NT2/D1 (cell line): ENCODE results near the gene RTTN.

Source experiments
- DNase-seq: peaks from one replicate; pipeline ENCODE4 v3.0.0-alpha.2; 2011; ENCODE audit warnings: low read depth, low spot score
- H3K27me3 ChIP-seq: 2 replicates; pipeline ENCODE4 v1.6.0; 2011; ENCODE audit warnings: mild to moderate bottlenecking; ENCODE audit not compliant: insufficient read length, insufficient read depth
- H3K36me3 ChIP-seq: 2 replicates; pipeline ENCODE4 v1.6.1; 2011; ENCODE audit warnings: mild to moderate bottlenecking, low read length, mixed read lengths; ENCODE audit not compliant: insufficient read depth, insufficient read length
- H3K4me1 ChIP-seq: 2 replicates; pipeline ENCODE4 v1.5.1; 2011; ENCODE audit not compliant: insufficient read depth, insufficient read length
- H3K4me3 ChIP-seq: 2 replicates; pipeline ENCODE4 v1.5.1; 2011; ENCODE audit warnings: low read depth; ENCODE audit not compliant: insufficient read length
- H3K9ac ChIP-seq: 2 replicates; pipeline ENCODE4 v1.6.0; 2011; ENCODE audit warnings: low read depth; ENCODE audit not compliant: insufficient read length
- H3K9me3 ChIP-seq: 2 replicates; pipeline ENCODE4 v1.5.1; 2011; ENCODE audit warnings: mild to moderate bottlenecking, low read length; ENCODE audit not compliant: insufficient read depth
- SUZ12 ChIP-seq: IDR thresholded peaks from 2 replicates; pipeline ENCODE4 v1.6.1; 2011; ENCODE audit not compliant: insufficient read length, insufficient read depth; ENCODE audit errors: extremely low read depth
- YY1 ChIP-seq: IDR thresholded peaks from 2 replicates; pipeline ENCODE4 v1.6.1; 2011; ENCODE audit not compliant: insufficient read length, insufficient read depth
- ZNF274 ChIP-seq: IDR thresholded peaks from 2 replicates; pipeline ENCODE4 v1.6.1; 2011; ENCODE audit warnings: mild to moderate bottlenecking, low read depth, low read length

RTTN gene

DNA sequence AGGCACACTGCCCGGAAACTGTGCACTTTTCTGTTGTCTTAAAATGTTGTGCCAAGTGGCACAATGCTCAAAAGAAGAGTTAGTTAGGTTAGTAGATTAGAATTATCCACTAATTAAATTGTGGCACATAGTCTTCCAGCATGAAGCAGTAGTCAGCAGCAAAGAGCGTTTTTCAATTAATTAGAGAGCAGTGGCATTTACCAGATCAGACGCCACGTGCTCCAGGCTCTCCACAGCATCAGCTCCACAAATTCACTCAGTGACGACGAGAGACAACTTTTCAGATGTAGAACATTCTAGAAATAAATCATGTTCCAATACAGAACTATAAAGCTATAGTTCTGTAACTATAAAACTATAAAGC is 16.4 kb upstream of the RTTN start:
- no peak for DNase-seq
- H3K27me3 ChIP-seq = no peaks in the 10 kb centered on the region
- H3K4me1 ChIP-seq = no peaks in the 10 kb centered on the region
- TF ChIP-seq YY1 (no peak), ZNF274 (no peak), SUZ12 (no peak)
- no peak overlapping the region for H3K9ac ChIP-seq
- no peaks in the 10 kb centered on the region for H3K36me3 ChIP-seq
- no peak overlapping the region for H3K4me3 ChIP-seq
- peaks cover under 1% of the 10 kb centered on the region; the same call in 1 of the 2 replicates for H3K9me3 ChIP-seq

DNA sequence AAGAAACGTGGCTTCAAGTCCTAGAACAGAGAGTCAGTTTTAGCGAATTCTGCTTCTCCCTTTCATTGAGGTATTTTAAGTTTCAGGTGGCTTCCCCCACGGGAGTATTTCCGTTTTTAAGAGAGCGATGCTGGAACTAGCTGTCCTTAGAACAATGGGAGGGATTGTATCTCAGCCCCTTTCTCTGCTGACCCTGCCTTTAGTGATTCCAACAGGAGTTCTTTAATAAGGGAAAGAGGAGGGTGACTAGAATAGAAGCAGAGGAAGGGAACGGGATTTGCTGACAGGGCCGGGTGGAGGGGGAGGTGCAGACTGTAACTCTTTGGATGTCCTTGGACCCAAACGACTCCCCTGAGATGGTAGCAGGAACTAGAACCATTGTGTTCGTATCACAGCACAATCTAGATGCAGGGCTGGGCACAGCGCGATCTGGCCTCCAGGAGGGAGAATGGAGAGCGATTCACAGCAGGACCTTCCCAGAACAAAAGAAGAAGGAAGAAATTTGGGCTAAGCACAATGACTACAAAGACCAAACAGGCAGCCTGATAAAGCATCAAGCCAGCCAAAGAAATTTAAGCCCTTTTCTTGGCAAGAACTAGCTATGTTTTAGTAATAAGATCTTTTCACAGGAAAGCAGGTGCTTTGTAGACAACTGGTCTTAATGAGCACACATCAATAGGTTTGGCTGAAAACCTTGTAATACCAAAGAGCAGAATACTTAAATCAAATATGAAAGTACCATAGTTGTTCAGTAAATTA is 15.8 kb upstream of the RTTN start:
- no peak overlapping the region for H3K9ac ChIP-seq
- TF ChIP-seq SUZ12 = no peak
- no peaks in the 10 kb centered on the region for H3K36me3 ChIP-seq
- DNase-seq = no peak
- H3K4me1 ChIP-seq = no peaks in the 10 kb centered on the region
- H3K27me3 ChIP-seq = no peaks in the 10 kb centered on the region
- H3K9me3 ChIP-seq = no peaks in the 10 kb centered on the region
- H3K4me3 ChIP-seq = no peak overlapping the region

GRCh38 chr18:70220628-70221027 is 15.1 kb upstream of the RTTN start:
- no peaks in the 10 kb centered on the region for H3K36me3 ChIP-seq
- H3K4me3 ChIP-seq = no peak overlapping the region
- DNase-seq = no peak
- no peaks in the 10 kb centered on the region for H3K27me3 ChIP-seq
- H3K4me1 ChIP-seq = no peaks in the 10 kb centered on the region
- no peaks in the 10 kb centered on the region for H3K9me3 ChIP-seq
- TF ChIP-seq ZNF274 (no peak), SUZ12 (no peak)
- no peak overlapping the region for H3K9ac ChIP-seq

GRCh38 chr18:70219688-70220087 is 14.2 kb upstream of the RTTN start:
- Histone ChIP-seq H3K27me3 (no peaks in the 10 kb centered on the region), H3K4me1 (no peaks in the 10 kb centered on the region), H3K36me3 (no peaks in the 10 kb centered on the region), H3K9me3 (no peaks in the 10 kb centered on the region), H3K4me3 (no peak overlapping the region), H3K9ac (no peak overlapping the region)
- TF ChIP-seq SUZ12 (no peak), YY1 (no peak), ZNF274 (no peak)
- no peak for DNase-seq

DNA sequence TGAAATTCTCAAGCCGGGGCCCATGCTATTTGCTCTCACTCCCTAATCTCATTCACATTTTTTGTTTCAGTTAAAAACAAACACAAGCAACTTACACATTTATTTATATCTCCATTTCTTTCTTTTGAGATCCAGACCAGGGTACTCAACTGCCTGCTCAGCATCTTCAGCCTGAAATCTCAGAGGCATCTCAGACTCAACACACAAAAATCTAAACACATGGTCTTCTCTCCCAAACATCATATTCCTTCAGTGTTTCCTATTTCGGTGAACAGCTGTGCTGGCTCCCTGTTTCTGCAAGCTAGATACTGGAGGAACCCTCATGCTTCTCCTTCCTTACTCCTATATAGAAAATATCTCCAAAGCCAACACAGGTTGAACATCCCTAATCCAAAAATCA is 11.3 kb upstream of the RTTN start:
- no peak for DNase-seq
- Histone ChIP-seq H3K9ac (no peak overlapping the region), H3K9me3 (no peaks in the 10 kb centered on the region), H3K27me3 (no peaks in the 10 kb centered on the region), H3K4me3 (no peak overlapping the region), H3K36me3 (no peaks in the 10 kb centered on the region), H3K4me1 (no peaks in the 10 kb centered on the region)
- TF ChIP-seq ZNF274 (no peak), YY1 (no peak), SUZ12 (no peak)

DNA sequence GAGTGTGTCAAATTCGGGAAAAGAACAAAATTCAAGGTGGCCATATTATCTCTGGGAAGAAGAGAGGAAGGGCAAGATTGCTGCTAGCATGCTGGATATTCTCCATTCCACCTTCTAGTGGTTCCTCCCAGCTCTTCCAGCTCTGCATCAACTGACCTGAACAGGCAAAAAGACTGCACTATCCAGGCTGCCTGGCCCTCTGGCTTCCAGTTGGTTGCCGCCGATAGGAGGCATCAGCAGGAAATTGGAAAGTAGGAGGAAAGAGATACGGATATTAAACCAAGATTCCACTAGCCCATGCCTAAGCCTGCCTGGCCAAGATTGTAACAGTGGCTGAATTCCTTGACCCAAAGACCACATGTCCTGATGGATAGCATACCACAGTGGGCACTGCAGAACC is 1.7 kb upstream of the RTTN start:
- no peak overlapping the region for H3K4me3 ChIP-seq
- H3K4me1 ChIP-seq = no peaks in the 10 kb centered on the region
- H3K9ac ChIP-seq = no peak overlapping the region
- TF ChIP-seq ZNF274 (no peak), SUZ12 (no peak), YY1 (no peak)
- DNase-seq = no peak
- peaks cover 12% of the 10 kb centered on the region for H3K36me3 ChIP-seq
- H3K27me3 ChIP-seq = no peaks in the 10 kb centered on the region
- H3K9me3 ChIP-seq = no peaks in the 10 kb centered on the region

- Histone ChIP-seq H3K9me3 (no peaks in the 10 kb centered on the region), H3K36me3 (peaks cover 60% of the 10 kb centered on the region), H3K4me1 (no peaks in the 10 kb centered on the region), H3K9ac (no peak overlapping the region), H3K27me3 (no peaks in the 10 kb centered on the region), H3K4me3 (no peak overlapping the region)
- TF ChIP-seq ZNF274 (no peak), YY1 (no peak), SUZ12 (no peak)
- no peak for DNase-seq
Observed at GRCh38 chr18:70200286-70200685, 5.2 kb downstream of the RTTN start.

DNA sequence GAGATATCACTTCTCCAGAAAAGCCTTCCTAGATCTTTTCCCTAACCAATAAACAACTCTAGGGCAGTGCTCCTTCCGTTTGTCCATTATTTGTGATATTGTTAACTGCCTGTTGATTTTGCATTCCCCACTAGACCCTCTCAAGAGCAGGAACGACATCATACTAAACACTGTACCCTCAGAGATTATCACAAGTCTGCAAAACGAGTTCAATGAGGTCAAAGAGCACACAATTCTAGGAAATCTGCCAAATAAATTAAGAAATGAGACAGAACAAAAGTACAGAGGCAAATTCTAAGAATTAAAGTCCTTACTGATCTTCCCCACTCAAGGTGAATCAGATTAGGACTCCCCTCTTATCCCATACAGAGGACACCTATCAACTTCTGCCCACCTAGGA is 7.6 kb downstream of the RTTN start:
- Histone ChIP-seq H3K4me3 (no peak overlapping the region), H3K4me1 (no peaks in the 10 kb centered on the region), H3K27me3 (no peaks in the 10 kb centered on the region), H3K36me3 (peaks cover 60% of the 10 kb centered on the region), H3K9ac (no peak overlapping the region), H3K9me3 (no peaks in the 10 kb centered on the region)
- DNase-seq = no peak
- TF ChIP-seq SUZ12 (no peak), YY1 (no peak), ZNF274 (no peak)
